WTC11 (cell line): ENCODE results near the gene FCER1G.

ENCODE experiments used
- ATF2 ChIP-seq: sonication (generic); formaldehyde crosslinking; IDR thresholded peaks from 2 replicates; pipeline ENCODE4 v1.8.1; 2022; ENCODE audit warnings: low read depth, missing genetic modification reagents, borderline replicate concordance
- JUN ChIP-seq: sonication (generic); formaldehyde crosslinking; IDR thresholded peaks from 2 replicates; pipeline ENCODE4 v1.8.0; 2023; ENCODE audit warnings: mild to moderate bottlenecking, missing genetic modification reagents
- MXD4 ChIP-seq: fragments of 250-450 bp; sonication (Bioruptor Pico); IDR thresholded peaks from 2 replicates; pipeline ENCODE4 v1.8.0; 2021; ENCODE audit warnings: mild to moderate bottlenecking, moderate library complexity, borderline replicate concordance
- USF2 ChIP-seq: sonication (generic); formaldehyde crosslinking; IDR thresholded peaks from 2 replicates; pipeline ENCODE4 v1.8.1; 2023; ENCODE audit warnings: mild to moderate bottlenecking, missing genetic modification reagents, moderate library complexity
- ZNF532 ChIP-seq: fragments of 250-450 bp; sonication (Bioruptor Pico); IDR thresholded peaks from 2 replicates; pipeline ENCODE4 v1.9.0; 2021; ENCODE audit warnings: mild to moderate bottlenecking, borderline replicate concordance
- TF ChIP-seq, protein P1 (sequence below): sonication (generic); formaldehyde crosslinking; IDR thresholded peaks from 2 replicates; pipeline ENCODE4 v1.8.1; 2022; ENCODE audit warnings: mild to moderate bottlenecking, moderate library complexity, missing genetic modification reagents
- TF ChIP-seq, protein P2 (sequence below): fragments of 200-600 bp; IDR thresholded peaks from 2 replicates; pipeline ENCODE4 v1.8.0; 2022; ENCODE audit warnings: antibody characterized with exemption
- TF ChIP-seq, protein P3 (sequence below): sonication (generic); formaldehyde crosslinking; IDR thresholded peaks from 2 replicates; pipeline ENCODE4 v1.8.0; 2022; ENCODE audit warnings: mild to moderate bottlenecking, missing genetic modification reagents

DNA sequence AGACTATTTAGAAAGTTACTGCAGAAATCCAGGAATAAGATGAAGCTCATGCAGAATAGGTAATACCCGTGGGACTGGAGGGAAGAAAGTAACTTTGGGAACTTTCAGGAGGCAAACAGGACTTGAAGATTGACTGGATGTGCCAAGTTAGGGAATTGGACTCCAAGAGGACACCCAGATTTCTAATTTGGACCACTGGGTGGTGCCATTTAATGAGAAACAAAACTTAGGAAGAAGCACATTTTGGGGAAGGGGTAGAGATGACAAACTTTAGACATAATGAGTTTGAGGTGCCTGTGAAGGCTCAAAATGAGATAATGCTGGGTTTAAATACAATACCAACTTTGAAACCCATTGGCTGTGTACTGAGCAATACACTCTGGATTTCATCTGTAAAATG, 34.5 kb upstream of the FCER1G start:
- TF ChIP-seq JUN (CRISPR knock-in tag): no peak
- TF ChIP-seq USF2 (CRISPR knock-in tag): no peak
- TF ChIP-seq, protein P1, sequence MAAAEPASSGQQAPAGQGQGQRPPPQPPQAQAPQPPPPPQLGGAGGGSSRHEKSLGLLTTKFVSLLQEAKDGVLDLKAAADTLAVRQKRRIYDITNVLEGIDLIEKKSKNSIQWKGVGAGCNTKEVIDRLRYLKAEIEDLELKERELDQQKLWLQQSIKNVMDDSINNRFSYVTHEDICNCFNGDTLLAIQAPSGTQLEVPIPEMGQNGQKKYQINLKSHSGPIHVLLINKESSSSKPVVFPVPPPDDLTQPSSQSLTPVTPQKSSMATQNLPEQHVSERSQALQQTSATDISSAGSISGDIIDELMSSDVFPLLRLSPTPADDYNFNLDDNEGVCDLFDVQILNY (CRISPR knock-in tag): no peak
- TF ChIP-seq, protein P2, sequence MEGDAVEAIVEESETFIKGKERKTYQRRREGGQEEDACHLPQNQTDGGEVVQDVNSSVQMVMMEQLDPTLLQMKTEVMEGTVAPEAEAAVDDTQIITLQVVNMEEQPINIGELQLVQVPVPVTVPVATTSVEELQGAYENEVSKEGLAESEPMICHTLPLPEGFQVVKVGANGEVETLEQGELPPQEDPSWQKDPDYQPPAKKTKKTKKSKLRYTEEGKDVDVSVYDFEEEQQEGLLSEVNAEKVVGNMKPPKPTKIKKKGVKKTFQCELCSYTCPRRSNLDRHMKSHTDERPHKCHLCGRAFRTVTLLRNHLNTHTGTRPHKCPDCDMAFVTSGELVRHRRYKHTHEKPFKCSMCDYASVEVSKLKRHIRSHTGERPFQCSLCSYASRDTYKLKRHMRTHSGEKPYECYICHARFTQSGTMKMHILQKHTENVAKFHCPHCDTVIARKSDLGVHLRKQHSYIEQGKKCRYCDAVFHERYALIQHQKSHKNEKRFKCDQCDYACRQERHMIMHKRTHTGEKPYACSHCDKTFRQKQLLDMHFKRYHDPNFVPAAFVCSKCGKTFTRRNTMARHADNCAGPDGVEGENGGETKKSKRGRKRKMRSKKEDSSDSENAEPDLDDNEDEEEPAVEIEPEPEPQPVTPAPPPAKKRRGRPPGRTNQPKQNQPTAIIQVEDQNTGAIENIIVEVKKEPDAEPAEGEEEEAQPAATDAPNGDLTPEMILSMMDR: no peak
- TF ChIP-seq ZNF532: no peak
- no peak for TF ChIP-seq ATF2 (CRISPR knock-in tag)
- no peak for TF ChIP-seq MXD4 (CRISPR knock-in tag)
- TF ChIP-seq, protein P3, sequence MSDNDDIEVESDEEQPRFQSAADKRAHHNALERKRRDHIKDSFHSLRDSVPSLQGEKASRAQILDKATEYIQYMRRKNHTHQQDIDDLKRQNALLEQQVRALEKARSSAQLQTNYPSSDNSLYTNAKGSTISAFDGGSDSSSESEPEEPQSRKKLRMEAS (CRISPR knock-in tag): no peak
